HEK293T (cell line): ENCODE data around the gene FSCN2.
A peak's percentile ranks its signal among the peaks of the same experiment; 100 is the strongest.

Source experiments
- CTCF ChIA-PET: fragments of 350-600 bp; formaldehyde crosslinking; extraction: SDS; loops from one replicate; lab custom pipeline; 2021; ENCODE audit warnings: antibody characterized with exemption, inconsistent platforms; lab: Yijun Ruan, JAX
- POLR2A ChIA-PET: fragments of 350-600 bp; formaldehyde crosslinking; extraction: SDS; loops from one replicate; lab custom pipeline; 2020; ENCODE audit warnings: antibody characterized with exemption, inconsistent platforms; lab: Yijun Ruan, JAX
- DNase-seq: peaks from one replicate; pipeline ENCODE4 v3.0.0; 2012; ENCODE audit warnings: mixed read lengths; ENCODE audit errors: extremely low spot score
- ARNT ChIP-seq: fragments of 450-650 bp; IDR thresholded peaks from 2 replicates; pipeline ENCODE4 v1.6.1; 2017; ENCODE audit warnings: mild to moderate bottlenecking
- BHLHE40 ChIP-seq: fragments of 450-650 bp; IDR thresholded peaks from 2 replicates; pipeline ENCODE4 v1.6.1; 2016; ENCODE audit warnings: mild to moderate bottlenecking, moderate library complexity, borderline replicate concordance
- ELF4 ChIP-seq: fragments of 450-650 bp; IDR thresholded peaks from 2 replicates; pipeline ENCODE4 v1.6.1; 2017; ENCODE audit warnings: antibody characterized with exemption
- FOXA1 ChIP-seq: fragments of 450-650 bp; IDR thresholded peaks from 2 replicates; pipeline ENCODE4 v1.6.1; 2016; ENCODE audit warnings: mild to moderate bottlenecking
- FOXK2 ChIP-seq: fragments of 450-650 bp; IDR thresholded peaks from 2 replicates; pipeline ENCODE4 v1.6.1; 2016; ENCODE audit warnings: mild to moderate bottlenecking
- FOXM1 ChIP-seq: fragments of 450-650 bp; IDR thresholded peaks from 2 replicates; pipeline ENCODE4 v1.6.1; 2017; ENCODE audit warnings: mild to moderate bottlenecking, borderline replicate concordance
- HDGF ChIP-seq: fragments of 450-650 bp; IDR thresholded peaks from 2 replicates; pipeline ENCODE4 v1.6.1; 2017; ENCODE audit warnings: antibody characterized with exemption, borderline replicate concordance
- LEF1 ChIP-seq: fragments of 450-650 bp; IDR thresholded peaks from 2 replicates; pipeline ENCODE4 v1.6.1; 2017; ENCODE audit warnings: mild to moderate bottlenecking, borderline replicate concordance
- NFRKB ChIP-seq: fragments of 450-650 bp; IDR thresholded peaks from 2 replicates; pipeline ENCODE4 v1.6.1; 2016; ENCODE audit warnings: mild to moderate bottlenecking, moderate library complexity
- PKNOX1 ChIP-seq: fragments of 450-650 bp; IDR thresholded peaks from 2 replicates; pipeline ENCODE4 v1.6.1; 2016
- SP1 ChIP-seq: fragments of 450-650 bp; IDR thresholded peaks from 2 replicates; pipeline ENCODE4 v1.6.1; 2017
- SUZ12 ChIP-seq: fragments of 450-650 bp; IDR thresholded peaks from 2 replicates; pipeline ENCODE4 v1.6.1; 2016; ENCODE audit warnings: mild to moderate bottlenecking
- TARDBP ChIP-seq: fragments of 450-650 bp; IDR thresholded peaks from 2 replicates; pipeline ENCODE4 v1.6.1; 2016

The FSCN2 gene

GRCh38 chr17:81573794-81574642, 45.8 kb downstream of the FSCN2 start:
- TF ChIP-seq FOXA1 (no peak), PKNOX1 (peak; percentile 89)
- POLR2A ChIA-PET = no interaction called here

GRCh38 chr17:81574643-81574956, 46.4 kb downstream of the FSCN2 start:
- TF ChIP-seq SP1 (no peak), FOXA1 (no peak), LEF1 (no peak), TARDBP (no peak), BHLHE40 (no peak), FOXK2 (no peak), NFRKB (no peak)
- DNase-seq = no peak
- CTCF ChIA-PET = no interaction called here
- POLR2A ChIA-PET = no interaction called here

More at GRCh38 chr17:81573794-81574642, 45.8 kb downstream of the FSCN2 start:
- no peak for DNase-seq
- CTCF ChIA-PET = interaction anchor here (0.6 kb wide), 2 partner anchors 11 to 128 kb away, joined by 3 read pairs; no protein-coding TSS in a partner anchor

- POLR2A ChIA-PET = interaction anchor here (1.1 kb wide), 1 partner anchor 23 kb away, joined by 3 read pairs; the partner anchor contains the start of gene FAAP100
- TF ChIP-seq HDGF (no peak), FOXK2 (no peak), ELF4 (no peak), PKNOX1 (no peak)
- CTCF ChIA-PET = no interaction called here
- no peak for DNase-seq
Observed at GRCh38 chr17:81575836-81576235, 47.7 kb downstream of the FSCN2 start.

GRCh38 chr17:81576621-81577277, 48.6 kb downstream of the FSCN2 start:
- CTCF ChIA-PET = interaction anchor here (0.8 kb wide), 1 partner anchor 79 kb away, joined by 4 read pairs; no protein-coding TSS in a partner anchor
- peak; percentile 59; the same call in 1 of the 2 replicates for TF ChIP-seq PKNOX1
- no peak for TF ChIP-seq FOXM1
- POLR2A ChIA-PET = interaction anchor here (0.8 kb wide), 1 partner anchor 10 kb away, joined by 5 read pairs; no protein-coding TSS in a partner anchor
- no peak for DNase-seq

- ChIA-PET CTCF (interaction anchor here (0.8 to 1.1 kb wide), 2 partner anchors 10 to 79 kb away, joined by 3 to 4 read pairs; no protein-coding TSS in a partner anchor), POLR2A (interaction anchor here (0.8 kb wide), 1 partner anchor 10 kb away, joined by 5 read pairs; no protein-coding TSS in a partner anchor)
Observed at GRCh38 chr17:81577278-81578000, 49.3 kb downstream of the FSCN2 start.

GRCh38 chr17:81578038-81578441, 49.9 kb downstream of the FSCN2 start:
- CTCF ChIA-PET = interaction anchor here (1.1 kb wide), 1 partner anchor 11 kb away, joined by 3 read pairs; no protein-coding TSS in a partner anchor
- TF ChIP-seq SUZ12 (no peak), ARNT (no peak), FOXK2 (no peak), PKNOX1 (no peak)
- DNase-seq = no peak
- POLR2A ChIA-PET = no interaction called here

More at GRCh38 chr17:81577278-81578000, 49.3 kb downstream of the FSCN2 start:
- DNase-seq = no peak
- TF ChIP-seq SUZ12 (no peak), HDGF (no peak), FOXA1 (no peak), LEF1 (no peak), SP1 (no peak), TARDBP (no peak)
